Stimulated activated CD4-positive, alpha-beta T cell treated with anti-CD3 and anti-CD28 coated beads, Interleukin-1b, Interleukin-23, amount 100 ng/mL, for 48 hours (primary cell): Measurements from ENCODE around the gene FOXD1.
"Not testable (repeated sequence)": the region's sequence is repeated elsewhere in the genome, so short reads cannot be mapped to it uniquely, and the experiment has no call there.

Experiments used
- DNase-seq: peaks from one replicate; pipeline ENCODE4 v3.0.0-alpha.2; 2020

The FOXD1 gene

GRCh38 chr5:73460133-73460532 lies 11.6 kb upstream of the FOXD1 start:
- no peak for DNase-seq

- DNase-seq, result no peak
Measured at GRCh38 chr5:73459366-73459765, 10.8 kb upstream of the FOXD1 start.

GRCh38 chr5:73456462-73456861 lies 7.9 kb upstream of the FOXD1 start:
- not testable (repeated sequence) for DNase-seq

GRCh38 chr5:73454379-73455036 lies 5.9 kb upstream of the FOXD1 start:
- no peak for DNase-seq

- no peak for DNase-seq
Measured at GRCh38 chr5:73452215-73452614, 3.6 kb upstream of the FOXD1 start.

GRCh38 chr5:73451224-73452130 lies 2.9 kb upstream of the FOXD1 start:
- peak; percentile 60 for DNase-seq

GRCh38 chr5:73450672-73451223 lies 2.2 kb upstream of the FOXD1 start:
- no peak for DNase-seq

- no peak for DNase-seq
Measured at GRCh38 chr5:73450137-73450536, 1.6 kb upstream of the FOXD1 start.

GRCh38 chr5:73447530-73448462 lies 781 bp downstream of the FOXD1 start:
- DNase-seq, result peak; percentile 32

GRCh38 chr5:73446631-73447529 lies 1.7 kb downstream of the FOXD1 start:
- no peak for DNase-seq

GRCh38 chr5:73445665-73446630 lies 2.6 kb downstream of the FOXD1 start:
- DNase-seq, result no peak

- no peak for DNase-seq
Measured at GRCh38 chr5:73444499-73445438, 3.8 kb downstream of the FOXD1 start.

- no peak for DNase-seq
Measured at GRCh38 chr5:73443829-73444498, 4.6 kb downstream of the FOXD1 start.

- no peak for DNase-seq
Measured at GRCh38 chr5:73442996-73443627, 5.5 kb downstream of the FOXD1 start.

- DNase-seq, result no peak
Measured at GRCh38 chr5:73442231-73442811, 6.3 kb downstream of the FOXD1 start.

GRCh38 chr5:73441378-73441777 lies 7.2 kb downstream of the FOXD1 start:
- no peak for DNase-seq

- DNase-seq, result no peak
Measured at GRCh38 chr5:73440262-73440661, 8.3 kb downstream of the FOXD1 start.
